ENCODE measurements around the gene DMBX1.

Gene DMBX1

DNA sequence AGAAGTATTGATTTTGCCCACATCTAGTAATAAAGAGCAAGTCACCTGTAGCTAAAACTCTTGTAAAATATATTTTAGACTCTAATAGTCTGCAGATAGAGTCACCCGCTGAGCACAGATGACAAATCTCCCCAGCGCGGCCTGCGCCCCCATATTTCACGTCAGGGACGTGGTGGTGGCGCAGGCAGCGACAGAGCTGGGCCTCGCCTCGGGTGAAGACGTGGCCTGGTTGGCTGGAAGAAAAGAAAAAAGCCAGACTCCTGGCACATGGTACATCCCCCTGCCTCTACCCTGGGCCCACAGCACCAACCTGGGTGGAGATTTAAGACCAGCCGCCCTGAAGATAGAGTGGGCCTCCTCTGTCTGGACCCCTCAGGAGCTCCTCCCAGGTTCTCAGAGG lies 6.0 kb upstream of the DMBX1 start:
- no peak for DNase-seq (ENCODE audit: low spot score)

DNA sequence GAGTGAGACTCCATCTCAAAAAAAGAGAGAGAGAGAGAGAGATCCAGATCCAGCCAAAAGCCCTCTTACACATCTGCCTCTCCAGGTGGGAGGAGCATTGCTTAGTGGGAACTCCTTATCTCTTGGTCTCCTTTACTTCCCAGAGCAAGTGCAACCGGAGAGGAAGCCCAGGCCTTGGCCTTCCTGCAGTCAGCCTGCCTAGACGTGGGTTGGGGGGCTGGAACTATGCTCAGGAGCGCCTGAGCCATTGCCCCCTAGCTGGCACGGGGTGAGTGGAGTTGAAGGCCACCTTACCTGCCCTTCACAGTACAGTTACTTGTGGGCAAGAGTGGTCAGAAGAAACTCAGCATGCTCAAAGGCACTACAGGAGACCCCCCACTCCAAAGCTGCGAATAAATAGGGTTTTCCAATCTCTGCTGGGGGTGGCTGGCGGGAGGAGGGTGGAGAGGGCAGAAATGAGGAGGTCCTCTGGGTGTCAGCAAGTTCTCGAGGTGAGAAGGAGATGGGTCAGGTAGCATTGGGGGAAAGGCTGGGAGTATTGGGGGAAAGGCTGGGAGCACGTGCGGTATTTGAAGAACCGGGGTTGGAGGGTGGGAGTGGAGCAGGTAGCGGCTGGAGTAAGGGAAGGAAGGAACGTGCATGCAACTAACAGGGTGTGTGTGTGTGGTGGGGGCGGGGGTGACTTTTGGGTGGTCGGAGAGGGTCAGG lies 4.7 kb upstream of the DMBX1 start:
- DNase-seq (ENCODE audit: low spot score), result no peak

DNA sequence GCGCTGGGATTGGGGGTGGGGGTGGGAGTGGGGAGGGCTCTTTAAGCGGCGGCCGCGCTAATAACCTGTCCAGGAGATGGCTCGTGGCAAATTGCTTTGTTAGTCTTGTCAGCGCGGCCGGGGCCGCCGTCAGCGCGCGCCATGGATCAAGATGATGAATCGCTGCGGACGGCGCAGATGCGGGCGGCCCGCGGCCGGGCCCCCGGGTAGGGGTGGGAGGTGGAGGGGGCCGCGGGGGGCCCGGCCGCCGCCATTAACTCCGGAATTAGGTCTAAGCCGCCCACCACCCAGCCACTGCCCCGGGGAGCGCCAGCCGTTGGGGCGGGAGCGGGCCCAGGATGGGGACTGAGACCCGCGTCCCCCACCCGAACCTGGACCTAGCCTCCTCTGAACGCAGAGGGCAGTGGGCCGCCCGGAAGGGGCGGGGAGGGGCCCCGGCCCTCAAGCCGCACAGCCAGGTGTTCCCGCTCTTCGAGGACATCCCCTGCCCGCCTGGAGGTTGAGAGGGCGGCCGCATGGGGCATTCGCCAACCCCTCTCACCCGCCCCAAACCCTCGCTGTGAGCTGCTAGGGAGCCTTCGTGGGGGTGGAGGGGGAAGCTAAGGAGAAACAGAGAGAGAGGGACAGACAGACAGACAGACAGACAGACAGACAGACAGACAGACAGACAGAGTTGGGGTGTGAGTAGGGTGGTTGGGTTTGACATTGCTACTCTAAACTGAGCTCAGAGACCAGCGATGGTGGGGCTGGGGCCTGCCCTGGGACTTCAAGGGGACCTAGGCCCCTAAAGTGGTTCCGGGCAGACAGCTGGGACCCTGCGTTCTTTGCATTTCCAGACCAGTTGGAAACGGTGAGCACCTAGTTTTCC lies 3.8 kb upstream of the DMBX1 start:
- no peak for DNase-seq (ENCODE audit: low spot score)

DNA sequence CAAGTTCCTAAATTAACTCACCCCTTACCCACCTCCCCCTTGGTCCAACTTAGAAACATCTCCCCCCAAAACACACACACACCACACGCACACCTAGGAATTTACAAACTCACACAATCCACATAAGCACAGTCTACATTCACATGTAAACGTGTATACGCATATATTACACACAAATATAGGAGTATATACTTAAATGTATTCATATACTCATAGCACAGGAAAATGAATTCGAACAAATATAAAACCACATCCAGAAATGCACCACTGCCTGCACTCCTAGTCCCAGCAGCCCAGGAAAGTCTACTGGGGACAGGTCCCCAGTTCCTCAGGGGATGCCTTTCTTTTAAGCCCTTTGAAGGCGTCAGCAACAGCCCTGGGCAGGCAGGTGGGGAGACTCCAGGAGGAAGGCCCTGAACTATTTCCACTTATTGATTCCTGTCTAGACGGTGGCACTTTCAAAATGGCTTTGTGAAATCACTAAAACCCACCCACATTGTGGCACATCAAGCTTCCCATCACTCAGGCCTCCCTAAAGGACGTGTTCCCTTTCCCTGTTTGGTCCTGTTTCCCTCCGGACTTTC lies 3.1 kb upstream of the DMBX1 start:
- DNase-seq (ENCODE audit: low spot score), result no peak

DNA sequence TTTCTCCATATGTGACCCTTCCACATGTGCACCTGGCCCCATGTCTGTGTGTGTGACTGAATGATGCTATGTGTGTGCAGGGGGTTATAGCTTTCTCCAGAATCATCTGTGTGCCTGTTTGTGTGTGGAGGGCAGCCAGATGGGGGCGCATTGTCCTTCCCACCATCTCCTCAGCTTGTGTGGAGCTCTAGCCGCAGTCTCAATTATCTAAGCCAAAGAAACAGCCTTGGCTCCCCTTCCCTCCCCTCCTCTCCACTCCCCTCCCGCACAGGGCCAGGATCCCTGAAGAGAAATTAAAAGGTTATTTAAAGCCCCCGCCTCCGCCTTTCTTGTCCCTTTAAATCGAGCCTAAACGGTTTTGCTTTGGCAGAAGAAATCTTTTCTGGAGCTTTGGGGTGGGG lies 1.8 kb upstream of the DMBX1 start:
- DNase-seq (ENCODE audit: low spot score), result no peak

DNA sequence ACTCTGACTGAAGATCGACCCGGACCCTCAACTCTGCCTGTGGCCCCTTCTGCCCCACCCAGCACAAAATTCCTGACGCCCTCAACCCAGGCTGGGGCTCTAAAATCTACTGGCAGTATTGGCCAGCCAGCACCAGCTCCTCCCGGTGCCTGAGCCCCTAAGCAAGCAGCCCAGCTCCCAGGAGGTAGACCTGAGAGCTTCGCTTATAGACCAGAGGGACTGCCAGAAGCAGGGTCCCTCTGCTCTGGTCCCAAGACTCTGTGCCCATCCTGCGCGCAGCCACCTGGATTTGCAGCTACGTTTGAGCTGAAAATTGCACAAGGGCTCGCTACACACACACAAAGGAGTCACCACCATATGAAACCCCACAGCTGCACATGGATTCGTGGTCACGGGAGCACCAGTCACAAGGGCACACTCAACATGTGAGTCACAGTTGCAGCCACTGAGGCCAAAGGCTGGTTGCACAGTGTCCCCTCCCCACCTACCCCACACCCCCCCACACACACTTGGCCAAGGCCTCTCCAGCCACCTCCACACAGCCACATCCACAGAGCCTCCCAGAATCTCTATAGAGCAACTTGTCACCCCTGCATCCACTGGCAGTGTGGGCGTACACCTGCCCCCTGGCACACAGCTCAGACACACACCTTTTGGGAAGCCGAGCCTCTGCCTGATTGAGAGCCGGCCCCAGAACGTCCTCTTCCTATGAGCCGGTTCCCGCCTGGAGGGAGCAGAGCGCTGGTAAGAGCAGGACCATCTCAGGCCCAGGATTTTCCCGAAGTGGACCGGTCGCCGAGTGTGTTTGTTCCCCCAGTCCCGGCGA lies 1.1 kb upstream of the DMBX1 start:
- no peak for DNase-seq (ENCODE audit: low spot score)

DNA sequence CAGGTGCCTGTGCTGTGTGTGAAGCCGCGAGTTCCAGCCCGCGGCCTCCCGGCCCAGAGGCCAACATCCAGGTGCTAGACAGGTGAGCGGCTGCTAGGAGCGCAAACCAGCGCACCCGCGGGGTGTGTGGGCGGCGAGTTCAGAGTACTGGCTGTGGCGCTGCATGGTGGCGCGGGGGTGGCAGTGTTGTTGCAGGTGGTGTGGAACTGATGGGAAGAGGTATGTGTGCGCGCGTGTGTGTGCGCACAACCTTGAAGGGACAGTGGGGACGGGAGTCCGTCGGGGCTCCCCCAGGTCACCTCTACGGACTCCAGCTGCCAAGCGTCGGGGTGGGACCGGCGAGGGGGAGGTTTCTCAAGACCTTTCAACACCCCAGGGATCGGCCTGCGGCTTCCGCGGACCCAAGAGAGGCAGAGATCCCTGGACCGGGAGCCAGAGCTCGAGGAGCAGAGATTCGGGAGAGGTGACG lies 433 bp upstream of the DMBX1 start:
- DNase-seq (ENCODE audit: low spot score), result no peak

DNA sequence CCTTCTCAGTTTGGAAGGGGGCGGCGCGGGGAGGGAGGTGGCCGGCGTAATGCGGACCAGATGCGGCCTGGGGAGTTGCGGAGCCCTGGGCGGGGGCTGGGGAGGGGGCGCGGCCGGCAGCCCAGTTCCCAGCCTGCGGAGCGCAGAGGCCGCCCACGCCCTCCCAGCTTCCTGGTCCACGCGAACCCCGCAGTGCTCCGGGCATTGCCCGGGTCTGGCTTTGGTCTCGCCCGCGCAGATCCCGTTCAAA lies 695 bp downstream of the DMBX1 start:
- no peak for DNase-seq (ENCODE audit: low spot score)

DNA sequence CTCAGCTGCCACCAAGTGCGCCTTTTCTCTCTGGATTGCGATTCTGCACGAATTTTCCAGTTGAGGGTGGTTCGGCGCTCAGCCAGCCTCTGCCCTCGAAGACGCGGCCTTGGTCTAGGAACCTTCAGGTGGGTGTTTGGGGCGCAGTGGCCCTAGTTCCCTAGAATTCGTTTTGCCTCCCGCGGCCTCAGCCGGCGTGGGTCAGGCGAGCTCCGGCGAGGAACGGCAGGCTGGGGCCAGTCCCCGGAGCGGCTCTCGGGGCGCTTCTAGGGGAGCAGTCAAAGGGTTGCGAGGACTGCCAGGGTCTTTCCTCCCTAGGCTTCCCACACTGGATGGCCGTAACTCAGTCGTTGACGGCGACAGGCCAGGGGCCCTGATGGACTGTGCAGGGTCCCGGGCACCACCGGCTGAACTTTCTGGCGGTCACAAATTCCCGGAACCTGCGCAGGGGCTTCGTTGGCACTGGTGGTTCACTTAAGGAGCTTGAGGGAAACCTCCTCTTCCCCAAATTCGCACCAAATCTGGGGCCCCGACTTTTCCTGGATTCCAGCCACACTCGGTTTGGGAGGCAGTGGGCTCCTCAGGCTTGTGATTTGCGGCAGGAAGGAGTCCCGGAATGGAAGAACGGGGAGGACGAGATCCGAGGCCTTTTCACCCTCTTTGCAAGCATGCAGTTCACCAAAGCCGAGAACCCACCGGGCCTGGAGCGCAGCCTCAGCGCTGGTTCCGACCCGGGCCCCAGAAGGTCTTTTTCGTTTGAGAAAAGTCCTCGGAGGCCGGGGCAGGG lies 1.2 kb downstream of the DMBX1 start:
- DNase-seq (ENCODE audit: low spot score), result no peak

DNA sequence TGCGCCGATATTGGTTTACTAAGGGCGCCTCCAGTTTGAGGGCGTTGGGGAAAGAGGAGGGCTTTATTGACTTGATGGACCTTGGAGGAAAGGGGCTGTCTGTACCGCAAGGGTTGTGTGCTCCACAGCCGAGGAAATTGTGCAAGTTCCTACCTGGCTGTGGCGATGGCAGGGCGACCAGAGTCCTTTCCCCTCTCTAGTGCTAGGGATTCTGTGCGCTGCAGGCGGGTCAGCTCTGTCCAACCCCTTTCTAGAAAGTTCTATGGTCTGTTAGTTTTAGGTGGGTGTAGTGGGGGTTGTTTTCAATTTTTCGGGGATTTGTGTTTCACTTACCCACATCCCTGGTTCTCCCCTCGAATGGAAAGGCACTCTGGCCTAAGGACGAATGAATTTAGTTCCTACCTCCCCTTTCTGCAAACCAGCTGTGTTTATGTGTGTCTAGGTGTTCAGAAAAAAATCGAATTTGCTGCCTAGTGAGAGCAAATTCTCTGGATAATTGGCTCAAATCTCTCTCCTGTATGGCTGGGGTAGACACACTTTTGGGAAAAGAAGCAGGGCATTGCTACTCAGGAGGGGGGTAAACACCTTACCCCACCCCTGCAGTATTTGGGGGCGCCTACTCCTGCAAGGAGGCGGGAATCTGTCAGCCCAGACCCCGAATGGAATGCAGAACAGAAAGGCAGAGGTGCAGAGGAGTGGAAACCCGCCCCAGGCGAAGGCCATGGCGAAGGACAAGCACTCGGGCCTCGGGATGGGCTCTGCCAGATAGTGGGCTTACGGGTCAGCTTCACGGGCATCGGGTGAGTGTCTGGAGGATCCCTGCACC lies 2.0 kb downstream of the DMBX1 start:
- DNase-seq (ENCODE audit: low spot score), result no peak

DNA sequence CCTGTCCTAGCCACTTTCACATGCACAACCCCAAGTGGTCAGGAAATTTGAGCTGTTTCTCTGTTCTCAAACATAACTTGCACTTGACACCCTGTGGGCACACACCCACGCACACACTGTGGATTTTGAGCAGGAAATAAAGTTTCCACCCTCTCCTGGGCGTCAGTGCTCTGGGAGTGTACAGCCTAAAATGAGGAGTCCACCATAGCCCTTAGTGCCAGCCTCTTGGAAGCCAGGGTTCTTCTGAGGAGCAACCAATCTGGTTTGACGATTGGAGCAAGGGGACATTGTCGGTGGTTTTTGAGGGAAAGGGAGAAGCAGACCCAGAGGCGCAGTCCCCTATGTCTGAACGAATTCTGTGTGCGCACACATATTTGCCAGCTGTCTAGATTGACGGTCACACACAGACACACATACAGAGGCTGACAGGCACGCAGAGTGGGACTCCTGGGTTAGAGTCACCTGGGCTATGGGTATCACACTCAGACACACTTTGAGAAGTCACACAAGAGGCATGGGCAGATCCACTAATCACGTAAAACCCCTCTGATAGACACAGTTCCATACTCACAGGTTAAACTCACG lies 2.7 kb downstream of the DMBX1 start:
- DNase-seq (ENCODE audit: low spot score), result no peak

DNA sequence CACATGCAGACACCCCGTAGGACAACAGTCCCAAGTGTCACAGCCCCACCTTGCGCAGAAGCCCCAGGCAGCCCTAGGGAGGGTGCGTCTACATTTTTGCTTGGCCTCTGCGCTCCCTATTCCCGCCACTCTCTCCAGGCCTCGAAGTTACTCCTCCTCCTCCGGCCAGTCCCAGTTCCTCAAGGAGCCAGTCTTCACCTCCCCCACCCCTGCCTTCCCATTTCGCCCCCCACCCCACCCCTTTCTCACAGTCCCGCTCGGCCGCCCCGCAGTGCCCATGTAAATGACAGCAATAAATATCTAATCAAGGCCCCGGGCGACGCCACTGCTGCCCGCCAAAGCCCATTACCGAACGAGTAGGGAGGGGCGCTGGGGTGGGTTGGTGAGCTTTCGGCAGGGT lies 3.2 kb downstream of the DMBX1 start:
- DNase-seq (ENCODE audit: low spot score), result no peak

DNA sequence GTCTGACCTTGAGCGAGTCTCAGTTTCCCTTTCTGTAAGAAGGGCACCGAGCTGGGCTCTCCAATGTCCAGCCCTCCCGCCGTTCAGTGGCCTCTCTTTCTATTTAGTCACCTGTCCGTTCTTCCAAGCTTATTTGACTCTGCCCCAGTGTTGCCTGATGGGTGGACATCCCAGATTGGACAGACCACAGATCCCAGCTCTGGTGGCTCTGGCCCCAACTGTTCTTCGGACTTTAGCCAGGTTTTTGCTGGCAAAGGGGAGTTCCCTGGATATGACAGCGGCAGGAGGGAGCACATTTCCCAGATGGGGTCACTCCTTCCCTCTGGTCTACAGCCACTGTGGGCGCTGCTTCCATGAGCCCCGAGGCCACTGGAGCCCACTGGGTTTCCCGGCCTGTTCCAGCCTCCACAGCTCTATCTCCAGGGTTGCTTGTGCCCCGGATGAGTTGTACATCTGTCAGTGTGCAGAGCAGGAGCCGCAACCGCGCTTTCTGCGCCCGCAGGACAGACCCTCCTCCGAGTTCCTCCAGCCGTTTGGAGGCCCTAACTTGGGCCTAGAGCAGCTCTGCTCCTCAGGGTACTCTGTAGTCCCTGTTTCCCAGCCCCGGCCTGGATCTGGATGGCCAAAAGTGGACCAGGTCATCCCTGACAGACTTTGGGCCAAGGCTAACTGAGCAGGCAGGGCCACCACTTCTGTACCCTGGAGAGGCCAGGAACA lies 3.8 kb downstream of the DMBX1 start:
- DNase-seq (ENCODE audit: low spot score), result no peak

DNA sequence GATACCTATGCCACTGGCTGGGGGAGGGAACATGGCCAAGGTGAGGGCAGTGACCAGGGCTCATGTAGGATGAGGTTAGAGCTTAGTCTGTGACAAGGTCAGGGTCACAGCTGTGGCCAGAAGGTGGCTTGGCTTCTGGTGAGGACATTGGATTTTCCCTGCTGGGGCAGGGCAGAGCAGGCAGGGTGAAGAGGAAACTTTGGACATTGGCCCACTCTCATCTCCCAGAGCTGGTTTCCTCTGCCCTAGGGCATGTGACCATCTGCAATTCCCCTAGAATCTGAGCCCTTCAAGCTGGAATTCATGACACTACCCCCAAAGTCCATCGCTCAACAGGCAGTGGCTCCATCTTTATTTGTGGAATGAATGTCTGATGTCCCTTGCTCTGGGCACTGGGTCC lies 5.3 kb downstream of the DMBX1 start:
- DNase-seq (ENCODE audit: low spot score), result no peak

DNA sequence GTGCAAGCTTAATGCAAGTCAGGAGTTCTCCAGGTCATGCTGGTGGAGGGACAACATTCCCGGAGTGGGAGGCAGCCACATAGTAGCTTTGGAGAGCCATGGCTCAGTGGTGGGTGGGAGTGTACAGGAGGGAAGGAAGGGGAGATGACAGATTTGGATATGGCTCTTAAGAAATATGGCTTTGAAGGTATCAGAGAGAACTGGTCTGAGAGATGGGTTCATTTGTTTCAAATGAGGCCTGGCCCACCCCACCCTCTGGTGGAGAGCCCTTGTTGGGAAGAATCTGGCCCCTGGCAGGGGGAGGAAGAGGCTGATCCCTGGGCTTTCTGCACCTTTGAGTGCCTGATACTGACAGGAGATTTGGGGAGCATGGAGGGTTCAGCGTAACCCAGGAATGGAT lies 6.1 kb downstream of the DMBX1 start:
- DNase-seq (ENCODE audit: low spot score), result no peak

DNA sequence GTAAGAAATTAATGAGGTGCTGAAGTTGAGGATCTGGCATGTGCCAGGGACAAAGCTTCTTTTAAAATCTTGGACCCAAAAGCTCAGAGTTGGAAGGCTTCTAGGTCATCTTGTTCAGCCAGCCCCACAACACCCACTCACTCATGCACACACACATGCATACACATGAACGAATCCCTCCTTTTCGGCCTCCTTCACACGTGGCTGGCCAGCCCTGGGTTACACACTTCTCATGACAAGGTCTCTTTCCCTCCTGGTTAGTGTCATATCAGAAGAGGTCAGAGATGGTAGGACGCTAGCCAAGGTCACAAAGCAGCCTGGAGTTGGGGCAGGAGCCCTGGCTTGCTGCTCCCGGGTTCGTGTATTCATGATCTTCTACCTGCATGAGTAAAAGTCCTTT lies 6.9 kb downstream of the DMBX1 start:
- no peak for DNase-seq (ENCODE audit: low spot score)

DNA sequence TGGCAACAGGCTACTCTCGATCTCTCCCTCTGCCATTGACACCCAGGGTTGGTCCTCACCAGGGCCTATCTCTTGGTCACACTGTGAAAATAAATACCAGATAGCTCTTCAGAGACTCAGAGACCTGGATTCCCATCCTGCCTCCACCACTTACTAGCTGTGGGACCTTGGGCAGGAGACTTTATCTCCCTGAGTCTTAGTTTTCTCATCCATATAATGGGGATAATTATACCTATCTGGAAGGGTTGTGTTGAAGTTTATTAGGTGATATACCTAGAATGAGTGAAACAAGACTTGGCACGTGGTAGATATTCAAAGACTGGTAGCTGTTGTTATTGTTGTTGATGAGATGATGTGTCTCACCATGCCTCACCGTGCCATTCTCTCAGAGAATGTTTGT lies 7.4 kb downstream of the DMBX1 start:
- no peak for DNase-seq (ENCODE audit: low spot score)

DNA sequence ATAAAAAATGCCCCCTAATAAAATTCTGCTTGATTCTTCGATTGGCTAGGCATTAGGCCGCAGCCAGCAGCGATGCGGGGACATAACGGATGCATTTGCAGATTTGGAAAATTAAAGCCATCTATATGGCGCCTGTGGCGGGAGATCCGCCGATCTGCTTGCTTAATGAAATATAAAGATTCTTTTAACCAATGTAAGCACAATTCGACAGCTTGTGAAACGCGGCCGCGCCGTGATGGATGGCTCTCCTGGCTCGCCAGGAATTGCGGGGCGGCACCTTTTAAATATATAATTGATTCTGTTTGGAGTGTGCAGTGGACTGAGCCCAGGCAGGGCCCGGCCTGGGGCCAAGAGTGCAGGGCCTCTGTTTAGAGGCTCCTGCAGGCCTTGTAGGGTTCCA lies 8.0 kb downstream of the DMBX1 start:
- no peak for DNase-seq (ENCODE audit: low spot score)

DNA sequence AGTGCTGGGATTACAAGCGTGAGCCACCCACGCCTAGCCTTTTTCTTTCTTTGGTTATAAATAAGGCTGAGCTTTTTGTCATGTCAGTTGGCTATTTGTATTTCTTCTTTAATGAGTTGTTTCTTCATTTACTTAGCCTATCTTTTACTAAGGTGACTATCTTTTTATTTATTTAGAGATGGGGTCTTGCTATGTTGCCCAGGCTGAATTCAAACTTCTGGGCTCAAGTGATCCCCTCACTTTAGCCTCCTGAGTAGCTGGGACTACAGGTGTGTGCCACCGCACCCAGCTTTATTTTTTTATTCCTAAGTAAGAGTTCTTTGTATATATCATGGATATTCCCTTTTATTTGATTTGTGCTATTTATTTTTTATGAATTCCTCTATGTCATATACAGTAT lies 11.9 kb downstream of the DMBX1 start:
- no peak for DNase-seq (ENCODE audit: low spot score)

DNA sequence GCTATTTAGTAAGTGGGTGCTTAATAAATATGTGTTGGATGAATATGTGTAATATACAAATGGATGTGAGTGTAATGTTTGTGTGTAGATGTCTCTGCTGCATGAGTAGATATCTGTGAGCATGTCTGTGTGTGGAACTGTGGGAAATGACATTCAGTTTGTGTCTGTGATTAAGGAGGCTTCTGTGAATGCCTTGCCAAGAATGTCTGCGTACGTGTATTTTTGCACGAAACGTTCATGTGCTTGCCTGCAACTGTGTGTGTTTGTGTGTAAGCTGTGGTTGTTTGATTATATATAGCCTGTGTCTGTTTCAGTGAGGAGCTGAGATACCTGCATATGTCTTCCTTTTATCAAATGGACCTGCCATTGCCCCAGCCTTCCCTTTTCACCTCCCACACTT lies 13.8 kb downstream of the DMBX1 start:
- no peak for DNase-seq (ENCODE audit: low spot score)
